Forelimb muscle (tissue), 1 donor: ENCODE data around the gene B3GAT3. TPM values are rescaled to one million over a fixed set of nuclear protein-coding genes. Genes with fewer than 3 reads are reported as not detected.
"Not testable (repeated sequence)": the region's sequence is repeated elsewhere in the genome, so short reads cannot be mapped to it uniquely, and the experiment has no call there.

Source experiments
- DNase-seq: peaks from one replicate; pipeline ENCODE4 v3.0.0-alpha.2; 2013; ENCODE audit warnings: low read depth
- polyA plus RNA-seq: library from polyadenylated mRNA; unstranded; fragments of 120-200 nt; gene quantifications from one replicate; pipeline ENCODE4 v1.2.1, GENCODE V29; 2013; ENCODE audit not compliant: insufficient read length

Gene B3GAT3
- 21.9 TPM for polyA plus RNA-seq

GRCh38 chr11:62621567-62622470 is at the start of gene B3GAT3:
Gene B3GAT3, minus strand, starts transcription at chr11:62621986. Its CDS starts 39 bp downstream, at chr11:62621947.
- peak; percentile 84 for DNase-seq

- no peak for DNase-seq
Observed at GRCh38 chr11:62671236-62671607, 49.4 kb upstream of the B3GAT3 start.

- no peak for DNase-seq
Observed at GRCh38 chr11:62669420-62670161, 47.8 kb upstream of the B3GAT3 start.

- no peak for DNase-seq
Observed at GRCh38 chr11:62667460-62667859, 45.7 kb upstream of the B3GAT3 start.

- no peak for DNase-seq
Observed at GRCh38 chr11:62666259-62666926, 44.6 kb upstream of the B3GAT3 start.

- no peak for DNase-seq
Observed at GRCh38 chr11:62665599-62666258, 43.9 kb upstream of the B3GAT3 start.

- peak; percentile 84 for DNase-seq
Observed at GRCh38 chr11:62665075-62665598, 43.4 kb upstream of the B3GAT3 start, which contains the start of the genes C11orf98 and CSKMT. Gene C11orf98, minus strand, starts transcription at chr11:62665210. Its CDS starts 41 bp downstream, at chr11:62665169. Gene CSKMT, plus strand, starts transcription at chr11:62665312. Its CDS starts 568 bp downstream, at chr11:62665880.

GRCh38 chr11:62664405-62665074 is 42.8 kb upstream of the B3GAT3 start:
- DNase-seq: no peak

- DNase-seq: no peak
Observed at GRCh38 chr11:62656796-62657429, 35.1 kb upstream of the B3GAT3 start.

- no peak for DNase-seq
Observed at GRCh38 chr11:62654297-62654696, 32.5 kb upstream of the B3GAT3 start.

- no peak for DNase-seq
Observed at GRCh38 chr11:62652161-62653006, 30.6 kb upstream of the B3GAT3 start.

GRCh38 chr11:62650283-62650682 is 28.5 kb upstream of the B3GAT3 start:
- not testable (repeated sequence) for DNase-seq

GRCh38 chr11:62649486-62649885 is 27.7 kb upstream of the B3GAT3 start:
- DNase-seq: no peak

GRCh38 chr11:62648967-62649364 is 27.2 kb upstream of the B3GAT3 start:
- no peak for DNase-seq

GRCh38 chr11:62648185-62648966 is 26.6 kb upstream of the B3GAT3 start:
- no peak for DNase-seq

GRCh38 chr11:62647609-62648005 is 25.8 kb upstream of the B3GAT3 start:
- DNase-seq: no peak

- DNase-seq: no peak
Observed at GRCh38 chr11:62646825-62647608, 25.2 kb upstream of the B3GAT3 start.
